Keratinocyte (primary cell): ENCODE data around the gene CMSS1.

ENCODE experiments used
- EZH2 ChIP-seq: IDR thresholded peaks from one replicate; pipeline ENCODE4 v1.6.1; 2012; ENCODE audit warnings: inconsistent platforms, mild to moderate bottlenecking, low read length, moderate library complexity
- TF ChIP-seq, protein P1 (sequence below), 3 experiments: IDR thresholded peaks in 1 of 3; conservative IDR thresholded peaks in 1 of 3; optimal IDR thresholded peaks in 1 of 3; 2 replicates in 2 of 3; 3 replicates in 1 of 3; pipeline versions ENCODE3 to v1.5.1; 2011; ENCODE audit warnings: low read length in 3 of 3, mild to moderate bottlenecking in 3 of 3, moderate library complexity in 2 of 3, control low read depth in 1 of 3, inconsistent platforms in 1 of 3; ENCODE audit not compliant: insufficient read depth in 2 of 3; ENCODE audit errors: extremely low read depth in 1 of 3

GRCh38 chr3:99777708-99778107 is 40.0 kb upstream of the CMSS1 start:
- TF ChIP-seq, protein P1, sequence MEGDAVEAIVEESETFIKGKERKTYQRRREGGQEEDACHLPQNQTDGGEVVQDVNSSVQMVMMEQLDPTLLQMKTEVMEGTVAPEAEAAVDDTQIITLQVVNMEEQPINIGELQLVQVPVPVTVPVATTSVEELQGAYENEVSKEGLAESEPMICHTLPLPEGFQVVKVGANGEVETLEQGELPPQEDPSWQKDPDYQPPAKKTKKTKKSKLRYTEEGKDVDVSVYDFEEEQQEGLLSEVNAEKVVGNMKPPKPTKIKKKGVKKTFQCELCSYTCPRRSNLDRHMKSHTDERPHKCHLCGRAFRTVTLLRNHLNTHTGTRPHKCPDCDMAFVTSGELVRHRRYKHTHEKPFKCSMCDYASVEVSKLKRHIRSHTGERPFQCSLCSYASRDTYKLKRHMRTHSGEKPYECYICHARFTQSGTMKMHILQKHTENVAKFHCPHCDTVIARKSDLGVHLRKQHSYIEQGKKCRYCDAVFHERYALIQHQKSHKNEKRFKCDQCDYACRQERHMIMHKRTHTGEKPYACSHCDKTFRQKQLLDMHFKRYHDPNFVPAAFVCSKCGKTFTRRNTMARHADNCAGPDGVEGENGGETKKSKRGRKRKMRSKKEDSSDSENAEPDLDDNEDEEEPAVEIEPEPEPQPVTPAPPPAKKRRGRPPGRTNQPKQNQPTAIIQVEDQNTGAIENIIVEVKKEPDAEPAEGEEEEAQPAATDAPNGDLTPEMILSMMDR (optimal IDR thresholded peaks at IDR 0.05 in 1 of 3, IDR thresholded peaks at IDR 0.05 in 1 of 3, conservative IDR thresholded peaks at IDR 0.05 in 1 of 3; ENCODE audit: extremely low read depth in 1 of 3, insufficient read depth in 2 of 3, low read length in 3 of 3), result no peak
- TF ChIP-seq EZH2, result no peak
